Forelimb muscle (tissue), 1 donor: ENCODE measurements around the gene ODAD3. TPM values are rescaled to one million over a fixed set of nuclear protein-coding genes. Genes with fewer than 3 reads are reported as not detected.
"Not testable (repeated sequence)": the region's sequence is repeated elsewhere in the genome, so short reads cannot be mapped to it uniquely, and the experiment has no call there.

Source experiments
- DNase-seq: peaks from one replicate; pipeline ENCODE4 v3.0.0-alpha.2; 2013; ENCODE audit warnings: low read depth
- polyA plus RNA-seq: library from polyadenylated mRNA; unstranded; fragments of 120-200 nt; gene quantifications from one replicate; pipeline ENCODE4 v1.2.1, GENCODE V29; 2013; ENCODE audit not compliant: insufficient read length

Gene ODAD3
- polyA plus RNA-seq: 0.20 TPM

- peak; percentile 98 for DNase-seq
Measured at GRCh38 chr19:11435057-11435832, at the start of gene ODAD3, which contains the start of gene PRKCSH. Gene ODAD3, minus strand, starts transcription at chr19:11435121. Its CDS starts 105 bp downstream, at chr19:11435016. Gene PRKCSH, plus strand, starts transcription at chr19:11435635. Its CDS starts 483 bp downstream, at chr19:11436118.

GRCh38 chr19:11483366-11484111 lies 48.6 kb upstream of the ODAD3 start:
- no peak for DNase-seq

- no peak for DNase-seq
Measured at GRCh38 chr19:11482384-11483050, 47.6 kb upstream of the ODAD3 start.

GRCh38 chr19:11481534-11482383 lies 46.8 kb upstream of the ODAD3 start:
- no peak for DNase-seq

GRCh38 chr19:11480715-11481533 lies 46.0 kb upstream of the ODAD3 start, which contains the start of gene ELAVL3:
Gene ELAVL3, minus strand, starts transcription at chr19:11481046. Its CDS starts 438 bp downstream, at chr19:11480608.
- DNase-seq: no peak

- no peak for DNase-seq
Measured at GRCh38 chr19:11479898-11480714, 45.2 kb upstream of the ODAD3 start.

- DNase-seq: no peak
Measured at GRCh38 chr19:11479090-11479897, 44.4 kb upstream of the ODAD3 start.

- DNase-seq: no peak
Measured at GRCh38 chr19:11478167-11479089, 43.5 kb upstream of the ODAD3 start.

- DNase-seq: no peak
Measured at GRCh38 chr19:11475861-11476260, 40.9 kb upstream of the ODAD3 start.

GRCh38 chr19:11475343-11475742 lies 40.4 kb upstream of the ODAD3 start:
- DNase-seq: not testable (repeated sequence)

- DNase-seq: no peak
Measured at GRCh38 chr19:11473725-11474124, 38.8 kb upstream of the ODAD3 start.

- DNase-seq: not testable (repeated sequence)
Measured at GRCh38 chr19:11468266-11468845, 33.4 kb upstream of the ODAD3 start.

- DNase-seq: no peak
Measured at GRCh38 chr19:11465600-11465999, 30.7 kb upstream of the ODAD3 start.

- DNase-seq: no peak
Measured at GRCh38 chr19:11464333-11465265, 29.7 kb upstream of the ODAD3 start.

GRCh38 chr19:11463391-11463790 lies 28.5 kb upstream of the ODAD3 start:
- DNase-seq: no peak

GRCh38 chr19:11461453-11461852 lies 26.5 kb upstream of the ODAD3 start:
- DNase-seq: no peak
